NCI-H1436 (cell line): ENCODE results near the gene GNG12.

ENCODE experiments used
- DNase-seq: peaks from one replicate; lab custom pipeline; 2025; lab: John Stamatoyannopoulos, UW

The GNG12 gene

GRCh38 chr1:67815303-67816094 is 17.8 kb downstream of the GNG12 start:
- no peak for DNase-seq

DNA sequence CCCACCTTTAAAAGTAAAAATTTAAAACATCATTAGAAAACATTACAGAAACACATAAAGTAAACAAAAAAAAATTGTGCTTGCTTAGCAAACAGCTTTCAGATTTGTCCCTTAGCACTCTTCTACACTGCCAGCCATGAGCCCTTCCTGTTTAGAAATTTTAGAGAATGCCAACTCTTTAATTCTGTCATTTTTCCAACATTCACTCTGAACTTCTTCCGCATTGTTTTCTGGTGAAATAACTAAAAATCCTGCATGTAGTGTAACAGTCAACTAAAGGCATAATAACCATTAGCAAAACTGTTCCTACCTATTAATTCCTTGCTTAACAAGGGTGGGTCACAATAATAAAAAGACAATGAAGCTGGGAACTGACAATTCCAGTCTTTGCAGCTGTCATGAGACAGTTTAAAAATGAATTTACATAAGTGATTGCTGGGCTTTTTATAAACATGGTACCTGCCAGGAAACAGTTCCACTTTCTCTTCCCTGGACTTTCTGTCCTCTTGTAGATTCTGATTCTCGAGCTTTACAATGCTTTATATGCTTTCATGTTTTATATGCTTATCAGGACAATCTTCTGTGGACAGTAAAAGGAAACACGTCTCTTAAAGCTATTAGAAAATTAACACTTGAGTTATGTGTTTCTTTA is 19.0 kb downstream of the GNG12 start:
- DNase-seq: no peak

DNA sequence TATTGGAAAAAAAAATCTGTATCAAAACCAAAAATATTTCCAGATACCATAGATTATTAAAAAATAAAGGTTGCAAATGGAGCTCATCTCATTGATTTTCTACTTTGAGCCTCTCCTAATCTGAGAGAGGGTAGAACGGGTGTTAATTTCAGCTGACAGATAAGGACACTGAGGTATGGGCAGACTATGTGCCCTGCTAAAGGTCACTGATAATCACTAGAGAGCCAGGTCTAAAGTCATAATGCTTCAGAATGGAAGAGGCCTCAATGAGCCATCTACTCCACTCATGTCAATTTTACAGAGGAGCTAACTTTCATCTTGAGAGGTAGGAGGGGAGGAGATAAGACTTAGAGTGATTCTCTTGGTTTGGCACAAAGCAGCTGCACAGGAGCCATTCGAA is 21.0 kb downstream of the GNG12 start:
- DNase-seq: no peak

GRCh38 chr1:67811781-67812180 is 21.5 kb downstream of the GNG12 start:
- DNase-seq: no peak

- no peak for DNase-seq
Observed at GRCh38 chr1:67809887-67810286, 23.4 kb downstream of the GNG12 start.

GRCh38 chr1:67807282-67807681 is 26.0 kb downstream of the GNG12 start:
- no peak for DNase-seq

GRCh38 chr1:67804710-67805109 is 28.6 kb downstream of the GNG12 start:
- DNase-seq: no peak

- DNase-seq: no peak
Observed at GRCh38 chr1:67803380-67804279, 29.6 kb downstream of the GNG12 start.

GRCh38 chr1:67802565-67802964 is 30.7 kb downstream of the GNG12 start:
- DNase-seq: no peak

DNA sequence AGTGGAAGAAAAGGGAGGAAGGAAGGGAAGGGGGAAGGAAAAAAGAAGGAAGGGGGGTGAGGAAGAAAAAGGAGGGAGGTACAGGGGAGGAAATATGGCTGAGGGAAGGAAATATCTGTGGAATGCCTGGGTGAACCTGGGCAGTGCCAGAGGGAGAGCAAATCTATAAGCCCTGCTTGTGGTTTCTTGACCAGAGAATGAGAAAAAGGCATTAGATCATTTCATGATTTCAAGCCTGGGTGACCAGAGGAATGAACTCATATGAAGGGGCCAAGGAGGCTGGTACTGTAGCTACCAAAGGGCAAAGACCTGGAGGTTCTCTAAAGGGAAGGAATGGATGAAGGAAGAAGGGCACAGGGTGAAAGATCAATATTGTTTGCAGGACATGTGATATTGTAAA is 31.4 kb downstream of the GNG12 start:
- DNase-seq: no peak

GRCh38 chr1:67795179-67795912 is 37.9 kb downstream of the GNG12 start:
- DNase-seq: no peak

GRCh38 chr1:67793562-67793961 is 39.7 kb downstream of the GNG12 start:
- DNase-seq: no peak

DNA sequence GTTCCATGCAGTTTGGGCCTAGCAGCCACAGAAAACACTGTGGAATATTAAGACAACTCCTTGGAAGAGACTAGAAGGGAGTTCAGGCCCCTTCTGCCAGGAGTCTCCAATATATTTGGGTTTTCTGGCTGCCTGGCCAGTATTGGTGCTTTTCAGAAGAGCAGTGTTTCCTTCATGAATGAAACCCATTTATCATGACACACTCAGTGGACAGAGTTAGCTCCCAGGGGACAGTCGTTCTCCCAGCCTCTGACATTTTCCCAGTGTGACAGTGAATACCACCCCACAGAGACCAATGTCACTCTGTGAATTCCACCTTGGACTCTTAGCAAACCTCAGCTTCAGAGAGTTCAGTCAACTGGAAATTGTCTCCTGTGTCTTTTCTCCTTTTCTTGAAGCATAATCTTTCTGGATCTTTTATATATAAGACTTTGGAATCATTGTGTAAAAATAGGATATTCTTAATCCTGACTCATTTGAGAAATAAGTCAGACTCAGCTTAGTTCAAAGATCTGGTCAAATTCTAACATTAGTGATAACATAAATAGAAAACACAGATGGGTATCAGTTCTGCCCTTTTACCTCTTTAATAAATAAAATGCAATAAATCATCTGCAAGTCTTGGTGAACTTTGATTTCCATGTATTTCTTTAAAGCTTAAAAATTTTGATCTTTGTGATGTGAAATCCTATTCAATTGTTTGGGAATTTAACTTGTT is 40.4 kb downstream of the GNG12 start:
- DNase-seq: no peak

- no peak for DNase-seq
Observed at GRCh38 chr1:67792103-67792502, 41.2 kb downstream of the GNG12 start.

- DNase-seq: no peak
Observed at GRCh38 chr1:67791686-67792085, 41.6 kb downstream of the GNG12 start.

GRCh38 chr1:67791261-67791660 is 42.0 kb downstream of the GNG12 start:
- DNase-seq: no peak

- no peak for DNase-seq
Observed at GRCh38 chr1:67790201-67790692, 43.0 kb downstream of the GNG12 start.

GRCh38 chr1:67789551-67789950 is 43.7 kb downstream of the GNG12 start:
- no peak for DNase-seq

DNA sequence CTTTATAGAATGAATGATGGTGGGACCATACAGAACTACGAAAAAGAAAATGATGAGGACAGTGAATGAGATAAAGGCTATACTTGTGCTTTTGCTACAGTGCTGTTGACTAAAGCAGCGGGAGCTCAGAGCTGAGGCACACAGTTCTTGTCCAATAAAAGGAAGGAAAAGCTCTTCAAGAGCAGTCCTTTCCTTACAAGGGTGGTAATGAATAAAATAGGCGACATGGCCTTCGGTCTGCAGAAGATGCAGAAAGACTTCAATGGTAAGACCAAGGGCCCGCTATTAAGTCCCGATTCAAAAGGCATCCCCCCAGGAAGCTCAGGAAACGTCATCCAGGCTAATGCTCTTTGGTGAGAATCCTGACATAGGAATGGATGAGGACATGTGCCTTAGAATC is 44.4 kb downstream of the GNG12 start:
- no peak for DNase-seq

DNA sequence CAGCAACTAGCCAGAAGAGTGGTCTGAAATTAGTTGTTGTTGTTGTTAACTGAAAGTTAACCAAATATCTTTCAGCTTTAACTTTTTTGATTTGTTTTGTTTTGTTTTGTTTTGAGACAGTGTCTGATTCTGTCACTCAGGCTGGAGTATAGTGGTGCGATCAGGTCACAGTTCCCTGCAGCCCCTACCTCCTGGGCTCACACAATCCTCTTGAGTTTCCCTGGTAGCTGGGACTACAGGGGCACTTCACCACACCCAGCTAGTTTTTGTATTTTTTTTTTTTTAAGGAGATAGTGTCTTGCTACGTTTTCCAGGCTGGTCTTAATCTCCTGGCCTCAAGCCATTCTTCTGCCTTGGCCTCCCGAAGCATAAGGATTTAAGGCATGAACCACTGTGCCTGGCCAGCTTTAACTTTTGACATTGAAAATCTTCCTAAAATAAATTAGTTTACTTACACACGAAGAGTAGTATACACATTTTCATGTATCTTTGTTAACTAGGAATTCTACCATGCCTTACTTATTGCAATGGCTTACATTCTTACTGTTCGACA is 45.0 kb downstream of the GNG12 start:
- no peak for DNase-seq

GRCh38 chr1:67787746-67788145 is 45.5 kb downstream of the GNG12 start:
- no peak for DNase-seq
